Measurements from ENCODE around the gene METTL2B. TPM values are rescaled to one million over a fixed set of nuclear protein-coding genes. Genes with fewer than 3 reads are reported as not detected.
A peak's percentile ranks its signal among the peaks of the same experiment; 100 is the strongest.
"Not testable (repeated sequence)": the region's sequence is repeated elsewhere in the genome, so short reads cannot be mapped to it uniquely, and the experiment has no call there.

The METTL2B gene
- total RNA-seq, 1 experiment from 2014 or later = 33.8 TPM

GRCh38 chr7:128477336-128477690 lies 765 bp downstream of the METTL2B start:
- not testable (repeated sequence) for ATAC-seq

DNA sequence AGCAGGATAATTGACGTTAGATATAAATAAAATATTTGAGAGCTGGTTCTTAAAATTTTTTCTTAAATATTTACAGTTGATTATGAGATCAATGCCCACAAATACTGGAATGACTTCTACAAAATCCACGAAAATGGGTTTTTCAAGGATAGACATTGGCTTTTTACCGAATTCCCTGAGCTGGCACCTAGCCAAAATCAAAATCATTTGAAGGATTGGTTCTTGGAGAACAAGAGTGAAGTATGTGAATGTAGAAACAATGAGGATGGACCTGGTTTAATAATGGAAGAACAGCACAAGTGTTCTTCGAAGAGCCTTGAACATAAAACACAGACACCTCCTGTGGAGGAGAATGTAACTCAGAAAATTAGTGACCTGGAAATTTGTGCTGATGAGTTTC lies 2.5 kb downstream of the METTL2B start:
- BruUV-seq (replicated peaks); H3K4me2 ChIP-seq (ENCODE audit: low read length): not testable (repeated sequence)

More at GRCh38 chr7:128477336-128477690, 765 bp downstream of the METTL2B start:
- BruUV-seq (replicated peaks); H3K9me2 ChIP-seq (replicated peaks; ENCODE audit: low read length); POLR2A ChIA-PET (ENCODE audit: unreplicated experiment); H3F3A ChIP-seq (ENCODE audit: low read length, unreplicated experiment); DNase-seq; CTCF ChIA-PET; H4K20me1 ChIP-seq (ENCODE audit: low read length); H3K27ac ChIP-seq (ENCODE audit: low read length); H3K36me3 ChIP-seq (ENCODE audit: low read depth, low read length); H3K4me1 ChIP-seq (ENCODE audit: insufficient read depth, low read length); H3K9me3 ChIP-seq (ENCODE audit: low read length); H3K27me3 ChIP-seq (ENCODE audit: low read length): not testable (repeated sequence)
- H3K79me2 ChIP-seq (ENCODE audit: low read length) = peaks cover 30% of the 10 kb centered on the region
- peak overlapping the region; percentile 92 for H3K4me3 ChIP-seq (ENCODE audit: low read length)
- H3K4me2 ChIP-seq (ENCODE audit: low read length) = peak overlapping the region; percentile 89
- peak overlapping the region; percentile 95 for H3K9ac ChIP-seq (ENCODE audit: low read length)
- intact Hi-C loops (cut with micrococcal nuclease) = loop anchor here (5.0 to 10.0 kb wide), 2 partner anchors 57 to 405 kb away; no protein-coding TSS in a partner anchor
- peak overlapping the region; percentile 63; the same call in 1 of the 2 replicates for H2AFZ ChIP-seq (ENCODE audit: low read length)

DNA sequence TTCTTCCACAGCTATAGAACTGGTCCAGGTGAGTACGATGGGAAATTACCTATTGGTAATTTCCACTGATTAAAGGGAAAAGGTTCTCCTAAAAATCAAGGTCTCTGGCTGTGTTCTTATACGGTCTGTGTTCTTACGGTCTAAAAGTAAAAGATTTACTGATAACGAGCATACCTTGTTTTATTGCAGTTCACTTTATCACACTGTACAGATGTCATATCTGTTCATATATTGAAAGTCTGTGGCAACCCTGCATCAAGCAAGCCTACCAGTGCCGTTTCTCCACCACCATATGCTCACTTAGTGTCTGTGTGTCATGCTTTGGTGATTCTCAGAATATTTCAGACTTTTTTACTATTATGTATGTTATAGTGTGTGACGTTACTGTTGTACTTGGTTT lies 11.6 kb downstream of the METTL2B start:
- H3K4me1 ChIP-seq (ENCODE audit: insufficient read depth, low read length); BruUV-seq (replicated peaks); ATAC-seq; H3K9me3 ChIP-seq (ENCODE audit: low read length); H3K4me3 ChIP-seq (ENCODE audit: low read length); CTCF ChIA-PET; POLR2A ChIA-PET (ENCODE audit: unreplicated experiment); H4K20me1 ChIP-seq (ENCODE audit: low read length); H3K36me3 ChIP-seq (ENCODE audit: low read depth, low read length); H3K4me2 ChIP-seq (ENCODE audit: low read length); H3K9me2 ChIP-seq (replicated peaks; ENCODE audit: low read length); H3K9ac ChIP-seq (ENCODE audit: low read length); H3K79me2 ChIP-seq (ENCODE audit: low read length); H3K27me3 ChIP-seq (ENCODE audit: low read length); DNase-seq; H2AFZ ChIP-seq (ENCODE audit: low read length); intact Hi-C loops (cut with micrococcal nuclease); H3K27ac ChIP-seq (ENCODE audit: low read length); H3F3A ChIP-seq (ENCODE audit: low read length, unreplicated experiment): not testable (repeated sequence)

More for the DNA sequence above, 2.5 kb downstream of the METTL2B start:
- H3K4me3 ChIP-seq (ENCODE audit: low read length); H3K4me1 ChIP-seq (ENCODE audit: insufficient read depth, low read length); H3K9me2 ChIP-seq (replicated peaks; ENCODE audit: low read length); POLR2A ChIA-PET (ENCODE audit: unreplicated experiment); H3K27me3 ChIP-seq (ENCODE audit: low read length); H3K27ac ChIP-seq (ENCODE audit: low read length); H3K9ac ChIP-seq (ENCODE audit: low read length); CTCF ChIA-PET; H4K20me1 ChIP-seq (ENCODE audit: low read length); DNase-seq; H3F3A ChIP-seq (ENCODE audit: low read length, unreplicated experiment); H3K36me3 ChIP-seq (ENCODE audit: low read depth, low read length); H2AFZ ChIP-seq (ENCODE audit: low read length); H3K9me3 ChIP-seq (ENCODE audit: low read length); ATAC-seq: not testable (repeated sequence)
- intact Hi-C loops (cut with micrococcal nuclease) = loop anchor here (5.0 to 10.0 kb wide), 2 partner anchors 56 to 403 kb away; no protein-coding TSS in a partner anchor
- H3K79me2 ChIP-seq (ENCODE audit: low read length) = peaks cover 30% of the 10 kb centered on the region

DNA sequence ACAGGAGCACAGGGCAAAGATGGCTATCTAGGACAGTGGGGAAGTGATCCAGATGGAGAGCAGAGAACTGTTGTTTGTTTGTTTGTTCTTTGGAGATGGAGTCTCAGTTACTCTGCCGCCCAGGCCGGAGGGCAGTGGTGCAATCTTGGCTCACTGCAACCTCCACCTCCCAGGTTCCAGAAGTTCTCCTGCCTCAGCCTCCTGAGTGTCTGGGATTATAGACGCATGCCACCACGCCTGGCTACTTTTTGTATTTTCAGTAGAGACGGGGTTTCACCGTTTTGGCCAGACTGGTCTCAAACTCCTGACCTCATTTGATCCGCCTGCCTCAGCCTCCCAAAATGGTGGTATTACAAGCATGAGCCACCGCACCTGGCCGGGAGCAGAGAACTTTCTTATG lies 20.9 kb downstream of the METTL2B start:
- no peak overlapping the region for H2AFZ ChIP-seq (ENCODE audit: low read length)
- ATAC-seq (no peak), DNase-seq (no peak)
- CTCF ChIA-PET = no interaction called here
- H4K20me1 ChIP-seq (ENCODE audit: low read length) = no peaks in the 10 kb centered on the region
- no peaks in the 10 kb centered on the region for H3K27me3 ChIP-seq (ENCODE audit: low read length)
- no TSS peak for BruUV-seq (replicated peaks)
- intact Hi-C loops (cut with micrococcal nuclease) = no loop called here
- H3K79me2 ChIP-seq (ENCODE audit: low read length) = no peaks in the 10 kb centered on the region
- TF ChIP-seq EZH2 (IDR thresholded peaks at IDR 0.05; ENCODE audit: low read length, unreplicated experiment) (no peak), EZH2phosphoT487 (IDR thresholded peaks at IDR 0.05; ENCODE audit: borderline replicate concordance, low read length) (no peak)
- TF ChIP-seq, protein P1, sequence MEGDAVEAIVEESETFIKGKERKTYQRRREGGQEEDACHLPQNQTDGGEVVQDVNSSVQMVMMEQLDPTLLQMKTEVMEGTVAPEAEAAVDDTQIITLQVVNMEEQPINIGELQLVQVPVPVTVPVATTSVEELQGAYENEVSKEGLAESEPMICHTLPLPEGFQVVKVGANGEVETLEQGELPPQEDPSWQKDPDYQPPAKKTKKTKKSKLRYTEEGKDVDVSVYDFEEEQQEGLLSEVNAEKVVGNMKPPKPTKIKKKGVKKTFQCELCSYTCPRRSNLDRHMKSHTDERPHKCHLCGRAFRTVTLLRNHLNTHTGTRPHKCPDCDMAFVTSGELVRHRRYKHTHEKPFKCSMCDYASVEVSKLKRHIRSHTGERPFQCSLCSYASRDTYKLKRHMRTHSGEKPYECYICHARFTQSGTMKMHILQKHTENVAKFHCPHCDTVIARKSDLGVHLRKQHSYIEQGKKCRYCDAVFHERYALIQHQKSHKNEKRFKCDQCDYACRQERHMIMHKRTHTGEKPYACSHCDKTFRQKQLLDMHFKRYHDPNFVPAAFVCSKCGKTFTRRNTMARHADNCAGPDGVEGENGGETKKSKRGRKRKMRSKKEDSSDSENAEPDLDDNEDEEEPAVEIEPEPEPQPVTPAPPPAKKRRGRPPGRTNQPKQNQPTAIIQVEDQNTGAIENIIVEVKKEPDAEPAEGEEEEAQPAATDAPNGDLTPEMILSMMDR (conservative IDR thresholded peaks at IDR 0.05; ENCODE audit: low read depth, low read length) = no peak
- no peaks in the 10 kb centered on the region for H3K9me3 ChIP-seq (ENCODE audit: low read length)
- no peaks in the 10 kb centered on the region for H3K4me1 ChIP-seq (ENCODE audit: insufficient read depth, low read length)
- H3K4me3 ChIP-seq (ENCODE audit: low read length) = no peak overlapping the region
- no peak overlapping the region for H3K27ac ChIP-seq (ENCODE audit: low read length)
- H3F3A ChIP-seq (ENCODE audit: low read length, unreplicated experiment) = no peaks in the 10 kb centered on the region
- no peak overlapping the region for H3K4me2 ChIP-seq (ENCODE audit: low read length)
- H3K9ac ChIP-seq (ENCODE audit: low read length) = no peak overlapping the region
- no peaks in the 10 kb centered on the region; the same call in 1 of the 2 replicates for H3K36me3 ChIP-seq (ENCODE audit: low read depth, low read length)
- no peaks in the 10 kb centered on the region for H3K9me2 ChIP-seq (replicated peaks; ENCODE audit: low read length)
- POLR2A ChIA-PET (ENCODE audit: unreplicated experiment) = no interaction called here

DNA sequence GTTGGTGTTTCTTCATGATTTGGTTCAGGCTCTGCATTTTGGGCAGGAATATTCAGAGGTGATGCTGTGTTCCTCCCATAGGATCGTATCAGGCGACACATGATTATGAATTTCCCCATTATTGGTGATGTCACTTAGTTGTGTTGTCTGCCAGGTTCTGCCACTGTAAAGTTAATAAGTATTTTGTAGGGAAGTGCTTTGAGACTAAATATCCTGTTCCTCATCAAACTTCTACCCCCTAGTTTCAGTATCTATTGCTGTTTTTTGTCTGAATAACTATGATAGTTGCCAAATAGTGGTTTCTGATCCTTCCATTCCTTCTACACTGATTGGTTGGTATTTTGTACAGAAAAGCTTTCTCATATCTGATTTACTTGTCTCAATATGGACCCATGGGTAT lies 28.9 kb downstream of the METTL2B start:
- H3K27ac ChIP-seq (ENCODE audit: low read length); ATAC-seq; H3K9me2 ChIP-seq (replicated peaks; ENCODE audit: low read length); H3K9ac ChIP-seq (ENCODE audit: low read length); H2AFZ ChIP-seq (ENCODE audit: low read length); H3K4me1 ChIP-seq (ENCODE audit: insufficient read depth, low read length); H3K9me3 ChIP-seq (ENCODE audit: low read length); POLR2A ChIA-PET (ENCODE audit: unreplicated experiment); H3K27me3 ChIP-seq (ENCODE audit: low read length); H3K4me2 ChIP-seq (ENCODE audit: low read length); DNase-seq; H4K20me1 ChIP-seq (ENCODE audit: low read length); H3F3A ChIP-seq (ENCODE audit: low read length, unreplicated experiment); intact Hi-C loops (cut with micrococcal nuclease); H3K79me2 ChIP-seq (ENCODE audit: low read length); BruUV-seq (replicated peaks); H3K4me3 ChIP-seq (ENCODE audit: low read length); H3K36me3 ChIP-seq (ENCODE audit: low read depth, low read length): not testable (repeated sequence)
- CTCF ChIA-PET = interaction anchor here (0.7 kb wide), 1 partner anchor 88 kb away, joined by 3 read pairs; no protein-coding TSS in a partner anchor

GRCh38 chr7:128506819-128507218 lies 30.3 kb downstream of the METTL2B start:
- H3K9ac ChIP-seq (ENCODE audit: low read length); CTCF ChIA-PET; H3K9me3 ChIP-seq (ENCODE audit: low read length); POLR2A ChIA-PET (ENCODE audit: unreplicated experiment); H3K27me3 ChIP-seq (ENCODE audit: low read length); ATAC-seq; H4K20me1 ChIP-seq (ENCODE audit: low read length); intact Hi-C loops (cut with micrococcal nuclease); H3K9me2 ChIP-seq (replicated peaks; ENCODE audit: low read length); DNase-seq; H3K4me2 ChIP-seq (ENCODE audit: low read length); H3K79me2 ChIP-seq (ENCODE audit: low read length); H3K4me3 ChIP-seq (ENCODE audit: low read length); H3K4me1 ChIP-seq (ENCODE audit: insufficient read depth, low read length); H2AFZ ChIP-seq (ENCODE audit: low read length); BruUV-seq (replicated peaks); H3F3A ChIP-seq (ENCODE audit: low read length, unreplicated experiment); H3K36me3 ChIP-seq (ENCODE audit: low read depth, low read length); H3K27ac ChIP-seq (ENCODE audit: low read length): not testable (repeated sequence)

All from PC-3 (cell line).